Osteocyte (in vitro differentiated cells): ENCODE measurements around the gene HSPA1L. TPM values are rescaled to one million over a fixed set of nuclear protein-coding genes. Genes with fewer than 3 reads are reported as not detected.

Source experiments
- DNase-seq: peaks from one replicate; pipeline ENCODE4 v3.0.0; 2021; ENCODE audit warnings: mixed read lengths; ENCODE audit not compliant: unreplicated experiment; ENCODE audit errors: extremely low spot score
- H3K27ac Mint-ChIP-seq: one replicate; pipeline ENCODE4 v1.8.0; 2021; ENCODE audit warnings: mild to moderate bottlenecking, mixed read lengths; ENCODE audit not compliant: unreplicated experiment
- H3K27me3 Mint-ChIP-seq: one replicate; pipeline ENCODE4 v1.8.0; 2021; ENCODE audit warnings: mixed read lengths; ENCODE audit not compliant: unreplicated experiment
- H3K36me3 Mint-ChIP-seq: one replicate; pipeline ENCODE4 v1.8.0; 2021; ENCODE audit warnings: mixed read lengths; ENCODE audit not compliant: unreplicated experiment
- H3K4me1 Mint-ChIP-seq: one replicate; pipeline ENCODE4 v1.8.0; 2021; ENCODE audit warnings: mixed read lengths; ENCODE audit not compliant: unreplicated experiment
- H3K4me3 Mint-ChIP-seq: one replicate; pipeline ENCODE4 v1.8.0; 2021; ENCODE audit warnings: mild to moderate bottlenecking, moderate library complexity, mixed read lengths; ENCODE audit not compliant: unreplicated experiment
- H3K9me3 Mint-ChIP-seq: one replicate; pipeline ENCODE4 v1.8.0; 2021; ENCODE audit warnings: mixed read lengths; ENCODE audit not compliant: unreplicated experiment
- CTCF ChIP-seq: fragments of 200-600 bp; sonication (generic); IDR thresholded peaks from 2 replicates; pipeline ENCODE4 v1.5.0; 2021; ENCODE audit warnings: antibody characterized with exemption, mild to moderate bottlenecking, moderate library complexity
- total RNA-seq: library from RNA; stranded (reverse); gene quantifications from 2 replicates; pipeline ENCODE4 v1.2.1, GENCODE V29; 2021

HSPA1L gene
- total RNA-seq, 1 donor from 2014 or later = 1.7 TPM

GRCh38 chr6:31780507-31781243 is 34.4 kb downstream of the HSPA1L start:
- Mint-ChIP-seq H3K27ac (no peak overlapping the region), H3K4me1 (peaks cover 9% of the 10 kb centered on the region), H3K36me3 (peaks cover 16% of the 10 kb centered on the region), H3K9me3 (no peaks in the 10 kb centered on the region), H3K27me3 (no peaks in the 10 kb centered on the region), H3K4me3 (no peak overlapping the region)
- no peak for TF ChIP-seq CTCF
- no peak for DNase-seq

- Mint-ChIP-seq H3K9me3 (no peaks in the 10 kb centered on the region), H3K4me1 (peaks cover 9% of the 10 kb centered on the region), H3K36me3 (peaks cover 16% of the 10 kb centered on the region), H3K27me3 (no peaks in the 10 kb centered on the region), H3K27ac (no peak overlapping the region), H3K4me3 (no peak overlapping the region)
- no peak for TF ChIP-seq CTCF
- no peak for DNase-seq
These were observed 35.2 kb downstream of the HSPA1L start for GRCh38 chr6:31779908-31780307.

GRCh38 chr6:31778999-31779885 is 35.8 kb downstream of the HSPA1L start:
- Mint-ChIP-seq H3K4me3 (no peak overlapping the region), H3K27me3 (no peaks in the 10 kb centered on the region), H3K27ac (no peak overlapping the region), H3K4me1 (peaks cover 9% of the 10 kb centered on the region), H3K9me3 (no peaks in the 10 kb centered on the region), H3K36me3 (peaks cover 11% of the 10 kb centered on the region)
- no peak for TF ChIP-seq CTCF
- DNase-seq = no peak

DNA sequence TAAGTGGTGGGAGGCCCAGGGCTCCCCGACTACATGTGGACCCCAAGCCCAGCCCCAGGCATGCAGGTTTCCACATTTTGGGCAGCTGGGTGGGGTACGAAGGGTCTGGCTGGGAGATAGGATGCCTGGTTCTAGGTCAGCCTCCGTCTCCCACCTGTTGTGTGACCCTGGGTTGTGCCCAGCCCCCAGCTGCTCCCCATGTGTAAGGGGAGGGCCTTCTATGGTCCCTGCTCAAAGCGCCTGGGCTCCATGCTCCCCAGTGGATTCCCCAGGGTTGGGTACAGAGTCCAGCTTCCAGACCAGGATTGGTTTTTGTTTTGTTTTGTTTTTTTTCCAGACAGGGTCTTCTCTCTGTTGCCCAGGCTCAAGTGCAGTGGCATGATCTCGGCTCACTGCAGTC is 36.9 kb downstream of the HSPA1L start:
- no peak overlapping the region for H3K4me3 Mint-ChIP-seq
- H3K9me3 Mint-ChIP-seq = no peaks in the 10 kb centered on the region
- peaks cover 9% of the 10 kb centered on the region for H3K4me1 Mint-ChIP-seq
- no peaks in the 10 kb centered on the region for H3K27me3 Mint-ChIP-seq
- H3K36me3 Mint-ChIP-seq = peaks cover 9% of the 10 kb centered on the region
- no peak for DNase-seq
- H3K27ac Mint-ChIP-seq = no peak overlapping the region
- TF ChIP-seq CTCF = no peak

GRCh38 chr6:31777667-31778050 is 37.4 kb downstream of the HSPA1L start:
- Mint-ChIP-seq H3K9me3 (no peaks in the 10 kb centered on the region), H3K27me3 (no peaks in the 10 kb centered on the region), H3K36me3 (peaks cover 6% of the 10 kb centered on the region), H3K27ac (no peak overlapping the region), H3K4me3 (no peak overlapping the region), H3K4me1 (peaks cover 9% of the 10 kb centered on the region)
- DNase-seq = no peak
- TF ChIP-seq CTCF = no peak
